ENCODE data around the gene SMO.

DNA sequence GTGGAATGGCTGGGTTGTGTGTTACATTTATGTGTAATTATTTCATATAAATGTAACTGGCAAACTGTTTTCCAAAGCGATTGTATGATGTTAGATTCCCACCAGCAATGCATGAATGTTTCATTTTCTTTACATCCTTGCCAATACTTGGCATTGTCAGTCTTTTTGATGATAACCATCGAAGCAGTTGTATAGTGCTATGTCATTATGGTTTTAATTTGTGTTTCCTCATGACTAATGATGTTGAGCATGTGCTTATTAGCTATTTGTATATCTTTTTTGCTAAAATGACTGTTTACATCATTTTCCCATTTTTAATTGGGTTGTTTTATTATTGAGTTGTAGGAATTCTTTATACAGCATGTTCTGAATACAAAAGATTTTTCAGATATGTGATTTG, 58.7 kb downstream of the SMO start:
- TF ChIP-seq, protein P1, sequence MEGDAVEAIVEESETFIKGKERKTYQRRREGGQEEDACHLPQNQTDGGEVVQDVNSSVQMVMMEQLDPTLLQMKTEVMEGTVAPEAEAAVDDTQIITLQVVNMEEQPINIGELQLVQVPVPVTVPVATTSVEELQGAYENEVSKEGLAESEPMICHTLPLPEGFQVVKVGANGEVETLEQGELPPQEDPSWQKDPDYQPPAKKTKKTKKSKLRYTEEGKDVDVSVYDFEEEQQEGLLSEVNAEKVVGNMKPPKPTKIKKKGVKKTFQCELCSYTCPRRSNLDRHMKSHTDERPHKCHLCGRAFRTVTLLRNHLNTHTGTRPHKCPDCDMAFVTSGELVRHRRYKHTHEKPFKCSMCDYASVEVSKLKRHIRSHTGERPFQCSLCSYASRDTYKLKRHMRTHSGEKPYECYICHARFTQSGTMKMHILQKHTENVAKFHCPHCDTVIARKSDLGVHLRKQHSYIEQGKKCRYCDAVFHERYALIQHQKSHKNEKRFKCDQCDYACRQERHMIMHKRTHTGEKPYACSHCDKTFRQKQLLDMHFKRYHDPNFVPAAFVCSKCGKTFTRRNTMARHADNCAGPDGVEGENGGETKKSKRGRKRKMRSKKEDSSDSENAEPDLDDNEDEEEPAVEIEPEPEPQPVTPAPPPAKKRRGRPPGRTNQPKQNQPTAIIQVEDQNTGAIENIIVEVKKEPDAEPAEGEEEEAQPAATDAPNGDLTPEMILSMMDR (IDR thresholded peaks at IDR 0.05) = no peak
- TF ChIP-seq EZH2 (IDR thresholded peaks at IDR 0.05) = no peak

All from neural progenitor cell (in vitro differentiated cells).